Measurements from ENCODE around the gene PARP8.

Gene PARP8

DNA sequence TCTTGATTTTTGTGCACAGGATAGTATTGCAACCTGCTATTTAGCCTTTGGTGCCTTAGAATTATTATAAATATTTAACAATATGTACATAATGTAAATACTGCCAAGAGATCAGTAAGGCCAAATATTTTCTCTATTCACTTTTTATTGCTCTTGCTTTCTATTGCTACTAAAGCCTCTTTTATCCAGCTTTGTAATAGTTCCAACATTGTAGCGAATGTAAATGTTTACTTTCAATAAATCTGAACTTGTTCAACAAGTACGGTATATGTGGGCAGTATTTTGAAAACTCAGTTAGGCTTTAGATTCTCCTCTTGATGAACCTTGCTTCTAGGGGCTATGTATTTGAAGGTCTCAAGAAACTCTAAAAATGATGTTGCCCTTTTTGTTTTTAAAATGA, 179.8 kb downstream of the PARP8 start:
- DNase-seq (ENCODE audit: low spot score), result no peak

DNA sequence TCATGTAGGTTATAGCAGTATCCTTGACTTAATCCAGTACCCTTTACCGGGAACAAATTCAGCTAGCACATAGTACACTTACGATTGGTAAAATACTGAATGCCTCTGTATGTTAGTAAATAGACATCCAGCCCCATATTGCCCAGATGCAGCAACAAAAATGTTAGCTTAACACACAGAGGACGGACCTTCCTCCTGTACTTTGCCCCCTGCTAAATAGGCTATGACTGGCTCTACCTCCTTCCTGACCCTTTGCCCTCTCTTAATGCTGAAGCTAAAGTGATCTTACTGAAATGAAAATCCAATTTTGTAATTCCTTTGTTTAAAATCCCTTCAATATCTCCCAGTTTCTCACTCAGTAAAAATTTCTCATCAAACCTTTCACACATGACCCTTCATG, 183.1 kb downstream of the PARP8 start:
- no peak for DNase-seq (ENCODE audit: low spot score)

DNA sequence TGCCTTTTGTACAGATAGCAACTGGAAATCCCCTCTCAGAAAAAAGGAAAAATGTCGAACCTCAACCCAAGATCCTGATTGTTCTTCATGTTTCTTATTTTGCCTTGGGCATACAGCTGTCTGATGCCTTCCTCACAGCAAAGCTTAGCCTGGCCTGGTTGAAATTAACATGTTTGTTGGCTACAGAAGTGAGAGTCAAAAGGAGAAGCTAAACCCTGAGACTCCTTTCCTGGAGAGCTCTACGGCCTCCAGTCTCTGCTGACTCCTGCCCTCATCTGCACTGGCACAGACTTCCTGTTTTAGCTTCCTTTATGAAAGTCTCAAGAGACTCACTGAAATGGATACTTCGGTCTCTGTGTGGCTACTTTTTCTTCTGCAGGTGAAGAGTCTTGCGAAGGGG, 186.7 kb downstream of the PARP8 start:
- DNase-seq (ENCODE audit: low spot score), result peak; percentile 74

DNA sequence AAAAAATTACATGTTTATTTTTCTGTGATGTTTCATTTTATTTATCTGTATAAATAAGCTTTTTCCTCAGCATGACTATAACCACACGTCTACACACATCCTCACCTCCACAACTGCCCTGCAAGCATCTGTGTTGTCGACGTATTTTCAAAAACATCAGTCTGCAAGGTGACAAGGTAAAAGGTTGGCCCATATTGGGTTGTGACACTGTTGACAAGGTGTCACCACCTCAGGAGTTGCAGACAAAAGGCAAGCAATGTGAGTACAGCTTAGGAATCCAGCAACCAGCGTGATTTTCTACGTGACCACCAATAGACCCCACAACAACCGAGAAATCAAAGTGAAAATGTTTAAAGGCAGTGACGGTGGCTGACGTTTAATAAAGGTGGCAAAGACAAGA, 187.6 kb downstream of the PARP8 start:
- DNase-seq (ENCODE audit: low spot score), result no peak

DNA sequence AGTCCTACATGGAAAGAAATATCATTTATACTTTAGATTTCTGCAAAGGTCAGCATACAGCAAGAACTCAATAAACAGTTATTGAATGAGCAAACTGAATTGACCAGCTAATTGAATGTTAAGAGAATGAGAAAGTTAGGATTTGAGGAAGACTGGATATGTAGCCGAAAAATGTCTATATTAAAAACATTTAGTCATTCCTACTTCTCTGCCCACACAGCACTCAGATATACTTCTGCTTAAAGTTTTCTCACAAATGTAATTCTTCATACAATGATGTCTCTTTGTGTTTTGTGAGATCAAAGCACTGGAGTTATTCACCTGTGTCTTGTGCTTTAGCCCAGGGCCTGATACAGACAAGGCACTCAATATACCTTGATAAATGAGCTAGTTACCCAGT, 188.6 kb downstream of the PARP8 start:
- no peak for DNase-seq (ENCODE audit: low spot score)

DNA sequence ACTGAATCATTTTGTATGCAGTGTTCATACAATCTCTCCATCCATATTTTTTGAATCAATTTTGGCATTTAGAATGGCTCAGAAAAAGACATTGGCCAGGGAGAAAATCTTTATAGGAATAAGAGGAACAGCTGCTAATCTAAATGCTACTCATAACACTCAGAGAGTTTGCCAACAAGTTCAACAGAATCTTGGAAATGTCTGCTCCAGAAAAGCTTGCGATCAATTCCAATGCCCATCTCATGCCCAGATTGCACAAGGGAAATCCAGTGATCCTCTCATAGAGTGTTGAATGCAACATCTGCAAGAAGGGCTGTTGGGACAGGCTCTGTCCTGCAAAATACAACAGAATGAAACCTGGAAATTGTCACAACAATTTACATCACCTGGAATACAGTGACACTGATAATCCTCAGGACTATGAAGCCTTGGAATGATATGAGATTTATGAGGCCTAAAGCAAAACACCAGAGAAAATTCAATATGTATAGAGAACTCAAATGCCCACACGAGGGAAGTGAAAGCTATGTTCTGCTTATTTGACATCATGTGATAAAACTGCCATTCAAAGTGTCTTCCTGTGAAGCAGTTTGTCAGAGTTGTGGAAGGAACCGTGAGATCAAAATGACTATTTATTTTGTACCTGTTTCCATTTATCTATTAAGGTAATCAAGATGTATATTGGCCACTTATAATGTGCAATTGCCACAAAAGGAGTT, 190.1 kb downstream of the PARP8 start:
- peak; percentile 72 for DNase-seq (ENCODE audit: low spot score)

DNA sequence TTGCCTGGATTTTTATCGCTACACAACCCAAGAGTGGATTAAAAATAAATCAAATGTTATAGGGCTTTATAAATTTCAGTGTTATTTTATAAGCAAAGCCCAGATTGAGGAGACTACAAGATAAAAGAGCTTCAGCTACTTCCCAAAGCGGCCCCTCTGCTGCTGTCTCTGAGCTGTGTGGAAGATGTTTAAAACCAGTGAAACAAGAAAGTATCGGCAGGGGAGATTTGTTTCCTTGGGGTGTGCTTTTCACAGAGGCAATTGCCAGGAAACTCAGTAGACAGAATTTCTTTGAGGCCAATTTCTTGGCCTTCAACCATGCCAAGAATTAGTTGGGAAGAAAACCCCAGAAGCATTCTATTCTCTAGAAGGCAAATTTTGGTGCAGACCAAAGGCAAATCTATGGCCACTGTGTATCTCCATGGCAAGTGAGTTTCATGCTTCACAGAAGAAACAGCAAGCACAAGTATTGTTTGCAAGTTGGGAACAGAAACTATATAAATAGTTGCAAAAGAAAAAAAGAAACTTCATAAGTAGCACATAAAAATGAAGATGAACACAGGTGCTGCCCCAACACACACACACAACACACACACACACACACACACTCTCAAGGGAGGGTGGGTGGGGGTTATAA, 197.2 kb downstream of the PARP8 start:
- no peak for DNase-seq (ENCODE audit: low spot score)

DNA sequence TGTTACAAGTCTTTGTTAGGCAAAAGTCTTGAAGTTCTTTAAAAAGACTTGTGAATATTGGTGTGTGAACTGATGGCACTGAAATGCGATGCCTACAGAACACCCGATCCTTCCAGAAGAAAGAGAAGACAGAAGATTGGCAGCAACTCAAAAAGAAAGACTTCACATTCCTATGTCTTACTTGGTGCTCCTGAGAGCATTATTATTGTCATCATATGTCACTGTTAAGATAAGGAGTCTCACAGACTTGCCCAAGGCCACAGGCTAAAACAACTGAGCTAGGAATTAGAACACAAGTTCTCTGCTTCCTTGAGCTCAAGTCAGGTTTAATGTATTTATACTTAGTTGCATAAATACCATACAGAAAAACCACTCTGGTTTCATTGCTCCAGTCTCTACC, 198.0 kb downstream of the PARP8 start:
- DNase-seq (ENCODE audit: low spot score), result no peak

DNA sequence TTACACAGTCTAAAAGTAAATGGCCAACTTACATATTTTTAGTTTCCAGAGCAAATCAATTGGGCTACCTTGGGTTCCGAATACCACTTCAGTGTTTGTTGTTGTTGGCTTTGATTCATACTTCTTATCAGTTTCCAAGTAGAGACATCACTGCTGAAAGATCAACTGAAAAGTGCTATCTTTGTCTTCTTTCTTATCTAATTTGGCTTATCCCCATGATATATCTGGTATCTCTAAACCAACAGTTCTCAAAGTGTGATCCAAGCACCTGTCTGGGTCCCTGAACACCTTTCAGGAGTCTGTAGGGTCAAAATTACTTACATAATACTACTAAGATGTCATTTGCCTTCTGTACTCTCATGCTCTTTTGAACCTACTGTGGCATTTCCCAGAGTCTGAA, 200.0 kb downstream of the PARP8 start:
- no peak for DNase-seq (ENCODE audit: low spot score)

DNA sequence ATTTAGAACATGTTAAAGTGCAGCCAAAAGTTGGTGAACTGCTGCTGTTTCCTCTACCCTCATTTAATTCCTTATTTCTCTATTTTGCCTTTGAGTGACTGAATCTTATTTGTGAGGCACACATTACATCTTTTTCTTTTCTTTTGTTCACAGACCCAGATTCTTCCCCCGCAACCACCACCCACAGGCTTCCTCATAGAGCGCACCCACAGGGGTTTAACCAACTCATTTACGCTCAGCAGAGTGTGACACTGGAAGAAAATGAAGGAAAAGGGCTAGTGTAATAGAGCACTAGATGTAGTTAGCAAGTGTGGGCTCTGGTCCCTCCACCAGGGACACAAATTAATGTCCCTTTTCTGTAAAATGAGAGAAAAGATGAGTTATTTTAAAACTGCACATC, 200.7 kb downstream of the PARP8 start:
- DNase-seq (ENCODE audit: low spot score), result no peak

DNA sequence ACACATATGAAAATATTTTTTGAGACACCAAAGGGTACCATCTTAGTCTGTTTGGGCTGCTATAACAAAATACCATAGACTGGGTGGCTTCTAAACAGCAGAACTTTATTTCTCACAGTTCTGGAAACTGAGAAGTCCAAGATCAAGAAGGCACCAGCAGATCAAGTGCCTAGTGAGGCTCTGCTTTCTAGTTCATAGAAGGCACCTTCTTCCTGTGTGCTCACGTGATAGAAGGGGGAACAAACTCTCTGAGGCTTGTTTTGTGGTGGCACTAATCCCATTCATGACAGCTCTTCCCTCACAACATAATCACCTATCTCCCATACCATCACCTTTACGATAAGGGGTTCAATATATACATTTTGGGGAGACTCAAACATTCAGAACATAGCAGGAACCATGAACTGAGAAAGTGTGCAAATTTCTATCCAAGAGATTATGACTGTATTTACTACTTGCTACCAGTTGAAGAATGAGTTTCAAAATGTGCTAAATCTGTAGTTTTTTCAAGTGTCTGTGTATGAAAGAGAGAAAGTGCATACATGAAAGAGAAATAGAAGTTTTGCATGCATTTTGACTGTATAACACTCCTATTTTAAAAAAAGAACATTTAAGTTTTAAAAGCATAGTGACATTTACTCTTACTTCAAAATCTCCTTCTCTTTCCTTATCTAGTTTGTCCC, 207.3 kb downstream of the PARP8 start:
- no peak for DNase-seq (ENCODE audit: low spot score)

DNA sequence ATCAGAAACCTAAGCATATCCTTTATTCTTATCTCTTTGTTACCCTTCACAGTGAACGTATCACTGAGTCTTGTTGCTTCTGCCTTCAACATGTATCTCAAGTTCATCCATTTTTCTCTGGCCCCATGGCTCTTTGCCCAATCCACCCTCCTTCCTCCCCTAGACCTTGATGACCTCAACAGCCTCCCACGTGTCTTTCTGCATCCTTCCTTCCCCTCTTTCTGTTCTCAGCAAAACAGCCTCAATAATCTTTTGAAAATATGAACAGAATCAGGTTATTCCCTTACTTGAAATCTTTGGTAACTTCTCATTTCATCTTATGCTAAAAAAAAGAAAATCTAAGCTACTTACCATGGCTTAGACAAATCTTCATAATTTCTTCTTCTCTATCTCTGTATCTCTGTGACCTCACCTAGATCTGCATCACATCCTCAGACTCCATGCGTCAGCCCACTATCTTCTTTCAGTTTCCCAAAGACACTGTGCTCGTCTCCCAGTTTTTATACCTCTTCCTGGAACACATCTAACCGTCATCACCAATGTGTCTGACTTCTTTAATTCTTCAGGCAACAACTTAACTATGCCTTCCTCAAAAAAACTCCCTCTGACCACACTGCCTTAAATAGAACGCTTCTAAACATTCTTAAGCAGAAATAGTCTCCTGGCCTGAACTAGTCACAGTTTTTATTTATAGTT, 208.0 kb downstream of the PARP8 start:
- DNase-seq (ENCODE audit: low spot score), result no peak

DNA sequence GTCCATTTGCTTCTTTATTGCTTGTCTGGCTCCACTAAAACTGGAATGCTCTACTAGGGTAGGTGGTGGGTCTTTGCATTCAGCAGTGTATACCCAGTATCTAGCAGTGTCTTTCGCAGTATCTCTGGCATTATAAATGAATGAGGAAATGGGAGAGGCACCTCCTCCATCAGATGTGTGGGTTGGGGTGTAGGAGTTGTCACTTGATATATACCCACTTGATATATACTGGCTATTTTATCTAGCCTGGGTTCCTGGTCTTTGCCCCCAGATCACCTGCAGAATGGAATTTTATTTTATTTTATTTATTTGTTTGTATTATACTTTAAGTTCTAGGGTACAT, 208.5 kb downstream of the PARP8 start:
- no peak for DNase-seq (ENCODE audit: low spot score)

DNA sequence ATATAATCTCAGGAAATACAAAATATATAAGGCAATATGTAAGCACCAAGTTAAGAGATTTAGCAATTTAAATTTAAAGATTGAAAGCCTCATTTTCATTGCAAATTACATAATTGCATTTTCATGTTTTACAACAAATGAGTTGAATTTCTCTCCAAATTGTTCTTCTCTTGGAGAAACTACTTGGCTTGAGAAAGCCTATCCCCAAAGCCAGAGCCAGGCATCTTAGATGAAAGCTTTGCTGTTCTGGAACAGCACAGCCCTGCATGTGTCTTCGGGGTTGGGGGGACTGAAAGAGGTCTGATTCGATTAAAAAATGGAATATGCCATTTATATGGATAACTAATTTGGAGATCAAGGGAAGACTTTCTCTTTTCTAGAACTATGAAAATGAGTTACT, 212.0 kb downstream of the PARP8 start:
- no peak for DNase-seq (ENCODE audit: low spot score)

DNA sequence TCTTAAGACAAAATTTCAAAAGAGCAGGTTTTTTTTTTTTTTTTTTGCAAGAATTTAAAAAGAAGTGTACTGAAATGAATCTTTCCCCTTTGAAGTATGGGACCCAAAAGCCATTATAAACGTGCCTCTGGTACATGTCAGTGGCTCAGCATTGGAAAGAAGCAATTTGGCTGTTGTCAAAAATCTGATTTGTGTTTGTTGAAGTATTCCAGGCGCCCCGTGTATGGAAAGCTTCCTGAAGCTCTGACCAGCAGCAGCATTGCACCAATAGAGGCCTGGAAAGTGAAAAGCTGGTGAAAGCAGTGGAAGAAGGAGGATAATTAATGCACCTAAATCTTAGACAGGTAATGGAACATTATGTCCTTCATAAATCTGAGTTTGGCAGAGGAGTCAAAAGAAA, 215.0 kb downstream of the PARP8 start:
- DNase-seq (ENCODE audit: low spot score), result no peak

DNA sequence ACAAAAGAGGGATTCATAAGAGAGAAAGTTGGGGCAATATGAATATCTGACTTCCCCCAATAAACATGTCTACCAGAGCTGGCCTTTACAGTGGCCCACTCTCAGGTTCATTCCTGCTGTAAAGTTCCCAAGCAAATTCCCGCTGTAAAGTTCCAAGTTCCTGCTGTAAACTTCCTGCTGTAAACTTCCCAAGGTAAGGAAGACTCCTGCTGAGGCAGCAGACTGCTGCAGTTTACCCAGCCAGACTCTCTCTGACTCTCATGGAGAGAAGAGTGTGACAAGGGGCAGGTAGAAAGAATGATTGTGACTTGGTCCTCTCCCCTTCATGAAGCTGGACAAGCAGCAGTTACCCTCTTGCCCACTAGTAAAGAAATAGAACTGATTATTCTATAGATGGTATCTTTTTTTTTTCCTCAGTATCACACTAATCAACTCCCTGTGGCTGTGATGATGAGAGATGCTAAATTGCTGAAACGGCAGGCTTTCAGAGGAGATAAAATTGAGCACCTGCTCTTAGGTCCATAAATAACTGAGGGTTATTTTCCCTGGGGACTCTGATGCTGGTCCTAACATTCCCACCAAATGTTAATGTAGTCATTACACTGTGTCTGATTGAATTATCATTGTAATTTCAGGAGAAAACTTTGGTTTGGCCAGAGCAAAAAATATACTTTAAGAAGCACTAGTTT, 220.4 kb downstream of the PARP8 start:
- DNase-seq (ENCODE audit: low spot score), result no peak

DNA sequence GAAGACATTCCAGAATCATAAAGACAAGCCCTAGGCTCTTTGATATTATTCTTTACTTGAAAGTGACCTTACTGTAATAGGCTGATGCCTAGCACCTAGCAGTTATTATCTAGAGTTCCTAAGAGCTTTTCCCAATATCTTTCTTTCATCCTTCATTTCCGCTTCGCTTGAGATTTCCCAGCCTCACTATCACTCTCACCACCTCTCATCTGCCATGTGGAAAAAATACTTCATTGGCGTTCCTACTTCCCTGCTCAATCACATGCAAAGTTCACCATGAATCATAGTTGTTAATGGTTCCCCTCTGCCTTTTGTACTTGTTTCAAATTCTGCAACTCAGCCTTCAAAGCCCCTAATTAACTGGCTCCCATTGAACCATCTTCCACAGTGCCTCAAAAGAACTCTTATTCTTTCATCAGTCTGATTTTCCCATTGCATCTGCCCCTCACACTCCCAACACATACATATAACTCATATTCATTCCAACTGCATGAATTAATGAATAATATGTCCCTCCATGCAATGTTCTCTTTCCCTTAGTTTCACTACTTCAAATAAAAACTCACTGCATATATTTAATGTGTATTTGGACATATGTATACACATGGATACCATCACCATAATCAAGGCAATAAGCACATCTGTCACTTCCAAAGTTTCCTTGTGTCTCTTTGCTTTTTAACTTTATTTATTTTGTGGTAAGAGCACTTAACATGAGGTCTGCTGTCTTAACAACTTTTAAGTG, 221.6 kb downstream of the PARP8 start:
- DNase-seq (ENCODE audit: low spot score), result no peak

DNA sequence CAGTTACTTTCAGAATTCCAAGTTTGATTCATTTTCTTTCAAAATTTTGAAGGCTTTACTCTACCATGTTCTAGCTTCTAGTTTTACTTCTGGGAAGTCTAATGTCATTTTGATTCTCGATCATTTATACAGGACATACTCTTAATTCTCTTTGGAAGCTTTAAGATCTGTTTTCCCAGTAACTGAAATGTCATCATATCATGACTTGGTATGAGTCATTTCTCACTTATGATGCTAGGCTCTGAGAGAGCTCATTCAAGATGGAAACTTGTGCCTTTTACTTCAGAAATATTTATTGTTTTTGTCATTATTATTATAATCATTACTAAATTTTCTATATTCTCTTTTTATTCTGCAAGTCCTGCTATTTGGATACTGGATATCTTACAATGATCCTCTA, 222.3 kb downstream of the PARP8 start:
- no peak for DNase-seq (ENCODE audit: low spot score)

DNA sequence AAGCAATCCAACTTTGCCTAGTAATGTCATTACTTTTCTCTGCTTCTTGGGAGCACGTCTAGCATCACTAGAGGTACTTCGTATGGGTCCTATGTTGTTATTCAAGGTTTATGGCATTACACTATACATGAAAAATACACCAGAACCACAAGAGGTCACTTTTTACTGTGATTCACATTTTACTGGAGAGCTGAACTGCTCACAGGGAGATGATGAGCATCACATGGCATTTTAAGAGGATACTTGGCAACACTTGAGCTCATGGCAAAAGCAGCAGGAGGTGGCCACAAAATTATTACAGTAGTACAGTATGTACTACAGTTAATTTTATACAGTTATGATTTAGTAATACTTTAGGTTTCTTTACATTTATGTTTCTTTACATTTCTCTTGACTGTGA, 223.4 kb downstream of the PARP8 start:
- DNase-seq (ENCODE audit: low spot score), result peak; percentile 5
